H1 (cell line): Measurements from ENCODE around the gene C9. TPM values are rescaled to one million over a fixed set of nuclear protein-coding genes. Genes with fewer than 3 reads are reported as not detected.
A peak's percentile ranks its signal among the peaks of the same experiment; 100 is the strongest.

ENCODE experiments used
- CTCF ChIA-PET: fragments of 300-600 bp; sonication (Branson Sonifier 250); formaldehyde crosslinking; loops from one replicate; lab custom pipeline; 2021; ENCODE audit not compliant: partially characterized antibody; lab: Charles Lee
- POLR2A ChIA-PET: fragments of 300-600 bp; sonication (Branson Sonifier 250); formaldehyde crosslinking; loops from one replicate; lab custom pipeline; 2021; ENCODE audit warnings: inconsistent platforms; ENCODE audit not compliant: partially characterized antibody; lab: Charles Lee
- DNase-seq, 2 experiments: peaks; one replicate each; pipeline versions ENCODE4 v3.0.0 to v3.0.0-alpha.2; 2010 to 2022; ENCODE audit warnings: low spot score in 2 of 2, low read depth in 1 of 2, mixed read lengths in 1 of 2
- FAIRE-seq: peaks from 2 replicates; lab custom pipeline; 2011; peaks lifted over from hg19 to GRCh38; lab: Jason Lieb, UNC
- H2AFZ ChIP-seq: 2 replicates; pipeline ENCODE4 v1.8.1; 2012; ENCODE audit warnings: low read length, inconsistent platforms
- H2AK5ac ChIP-seq: 2 replicates; pipeline ENCODE4 v1.6.1; 2013; ENCODE audit warnings: low read depth, low read length
- H2BK120ac ChIP-seq: replicated peaks from 2 replicates; pipeline ENCODE3; 2013; ENCODE audit warnings: low read depth, low read length, inconsistent platforms
- H2BK12ac ChIP-seq: 2 replicates; pipeline ENCODE4 v1.6.1; 2013; ENCODE audit warnings: low read depth, low read length
- H2BK15ac ChIP-seq: 2 replicates; pipeline ENCODE4 v1.6.1; 2013; ENCODE audit warnings: low read length
- H2BK20ac ChIP-seq: 2 replicates; pipeline ENCODE4 v1.6.1; 2013; ENCODE audit warnings: low read length
- H2BK5ac ChIP-seq: 2 replicates; pipeline ENCODE4 v1.6.1; 2013; ENCODE audit warnings: low read depth, low read length
- H3K14ac ChIP-seq: 2 replicates; pipeline ENCODE4 v1.6.1; 2013; ENCODE audit warnings: inconsistent platforms; ENCODE audit not compliant: insufficient read length
- H3K18ac ChIP-seq: 2 replicates; pipeline ENCODE4 v1.6.1; 2013; ENCODE audit warnings: low read length; ENCODE audit errors: extremely low read depth
- H3K23ac ChIP-seq: 2 replicates; pipeline ENCODE4 v1.6.1; 2013; ENCODE audit warnings: inconsistent platforms; ENCODE audit not compliant: insufficient read length
- H3K23me2 ChIP-seq: 2 replicates; pipeline ENCODE4 v1.6.1; 2013; ENCODE audit warnings: low read depth, low read length
- H3K27ac ChIP-seq: 2 replicates; pipeline ENCODE4 v1.6.1; 2011; ENCODE audit warnings: low read depth, low read length, inconsistent platforms
- H3K27me3 ChIP-seq, 4 experiments: replicated peaks in 1 of 4; 1 replicate in 1 of 4; 2 replicates in 3 of 4; pipeline versions ENCODE4 v1.6.1 to v1.8.1; 2011 to 2013; ENCODE audit warnings: low read length in 3 of 4, mild to moderate bottlenecking in 3 of 4, inconsistent platforms in 2 of 4, mixed read lengths in 2 of 4, moderate library complexity in 1 of 4; ENCODE audit not compliant: control insufficient read depth in 3 of 4, insufficient read depth in 3 of 4; ENCODE audit errors: extremely low read depth in 1 of 4
- H3K36me3 ChIP-seq, 4 experiments: 2 replicates each; pipeline versions ENCODE4 v1.6.1 to v1.8.1; 2011 to 2013; ENCODE audit warnings: mild to moderate bottlenecking in 4 of 4, low read length in 3 of 4, moderate library complexity in 2 of 4, control low read depth in 1 of 4, inconsistent platforms in 1 of 4; ENCODE audit not compliant: insufficient read depth in 4 of 4, control insufficient read depth in 2 of 4
- H3K4ac ChIP-seq: replicated peaks from 2 replicates; pipeline ENCODE3; 2013; ENCODE audit warnings: low read length, low read depth, mixed read lengths, inconsistent platforms; ENCODE audit not compliant: insufficient read length
- H3K4me1 ChIP-seq, 4 experiments: replicated peaks in 1 of 4; 1 replicate in 1 of 4; 2 replicates in 3 of 4; pipeline versions ENCODE4 v1.6.1 to v1.8.1; 2011 to 2013; ENCODE audit warnings: low read length in 3 of 4, inconsistent platforms in 2 of 4, mixed read lengths in 1 of 4; ENCODE audit not compliant: insufficient read depth in 4 of 4, control insufficient read depth in 3 of 4
- H3K4me2 ChIP-seq, 2 experiments: 2 replicates each; pipeline versions ENCODE4 v1.6.1 to v1.8.1; 2011 to 2013; ENCODE audit warnings: low read depth in 2 of 2, low read length in 2 of 2, control low read depth in 1 of 2, inconsistent platforms in 1 of 2, mild to moderate bottlenecking in 1 of 2; ENCODE audit not compliant: insufficient read depth in 1 of 2
- H3K4me3 ChIP-seq, 4 experiments: fragments of 200-600, 300-600 bp in 1 of 4; sonication (generic), shearing (Covaris generic), sonication (Bioruptor Twin) in 1 of 4; 2 replicates each; pipeline versions ENCODE4 v1.5.1 to v1.8.1; 2011 to 2016; ENCODE audit warnings: low read length in 4 of 4, low read depth in 3 of 4, control low read depth in 2 of 4, inconsistent platforms in 2 of 4, mild to moderate bottlenecking in 2 of 4, mixed read lengths in 1 of 4, moderate library complexity in 1 of 4; ENCODE audit not compliant: insufficient read depth in 2 of 4; ENCODE audit errors: extremely low read depth in 1 of 4
- H3K56ac ChIP-seq: replicated peaks from 2 replicates; pipeline ENCODE3; 2013; ENCODE audit warnings: low read depth, mild to moderate bottlenecking, mixed read lengths, low read length, inconsistent platforms; ENCODE audit not compliant: insufficient read length
- H3K79me1 ChIP-seq: 2 replicates; pipeline ENCODE4 v1.6.1; 2013; ENCODE audit warnings: low read depth, low read length, control low read depth
- H3K79me2 ChIP-seq, 2 experiments: 2 replicates each; pipeline versions ENCODE4 v1.6.1 to v1.8.1; 2012 to 2013; ENCODE audit warnings: low read length in 2 of 2, mild to moderate bottlenecking in 2 of 2, inconsistent platforms in 1 of 2; ENCODE audit not compliant: insufficient read depth in 2 of 2, control insufficient read depth in 1 of 2
- H3K9ac ChIP-seq, 4 experiments: replicated peaks in 1 of 4; 1 replicate in 1 of 4; 2 replicates in 3 of 4; pipeline versions ENCODE4 v1.6.1 to v1.8.1; 2011 to 2013; ENCODE audit warnings: low read depth in 3 of 4, low read length in 3 of 4, control low read depth in 2 of 4, mild to moderate bottlenecking in 2 of 4, moderate library complexity in 2 of 4, inconsistent platforms in 1 of 4; ENCODE audit errors: extremely low read depth in 1 of 4
- H3K9me3 ChIP-seq, 2 experiments: 2 replicates each; pipeline versions ENCODE4 v1.6.1 to v1.8.1; 2012 to 2013; ENCODE audit warnings: mild to moderate bottlenecking in 2 of 2, moderate library complexity in 2 of 2, control low read depth in 1 of 2, inconsistent platforms in 1 of 2, low read depth in 1 of 2, low read length in 1 of 2, mixed read lengths in 1 of 2; ENCODE audit not compliant: insufficient read depth in 2 of 2
- H4K20me1 ChIP-seq, 2 experiments: replicated peaks in 1 of 2; 2 replicates each; pipeline versions ENCODE3 to v1.8.1; 2011 to 2013; ENCODE audit warnings: inconsistent platforms in 2 of 2, low read length in 2 of 2, mild to moderate bottlenecking in 1 of 2; ENCODE audit not compliant: insufficient read depth in 2 of 2, control insufficient read depth in 1 of 2
- H4K5ac ChIP-seq: 2 replicates; pipeline ENCODE4 v1.6.1; 2013; ENCODE audit warnings: low read length, low read depth, mixed read lengths, inconsistent platforms; ENCODE audit not compliant: insufficient read length
- H4K8ac ChIP-seq: 2 replicates; pipeline ENCODE4 v1.8.0; 2013; ENCODE audit warnings: mild to moderate bottlenecking, moderate library complexity, low read length, inconsistent platforms; ENCODE audit not compliant: insufficient read depth; ENCODE audit errors: extremely low read depth
- H4K91ac ChIP-seq: replicated peaks from 2 replicates; pipeline ENCODE3; 2013; ENCODE audit warnings: low read length, mixed read lengths, inconsistent platforms; ENCODE audit not compliant: insufficient read length
- BRCA1 ChIP-seq: IDR thresholded peaks from 2 replicates; pipeline ENCODE4 v1.6.1; 2012; ENCODE audit warnings: low read depth, low read length, improper control_type of control experiment
- SIN3A ChIP-seq, 2 experiments: IDR thresholded peaks in 1 of 2; conservative IDR thresholded peaks in 1 of 2; 2 replicates each; pipeline ENCODE4 v1.6.1; 2011 to 2012; ENCODE audit warnings: low read length in 2 of 2, improper control_type of control experiment in 1 of 2, low read depth in 1 of 2, mild to moderate bottlenecking in 1 of 2
- SIX5 ChIP-seq: IDR thresholded peaks from 2 replicates; pipeline ENCODE4 v1.6.1; 2011; ENCODE audit warnings: mild to moderate bottlenecking, low read depth, low read length
- TEAD4 ChIP-seq: IDR thresholded peaks from 2 replicates; pipeline ENCODE4 v1.6.1; 2012; ENCODE audit warnings: low read depth, low read length, inconsistent platforms, mixed read lengths
- YY1 ChIP-seq: IDR thresholded peaks from 2 replicates; pipeline ENCODE4 v1.6.1; 2011; ENCODE audit warnings: low read depth, mild to moderate bottlenecking, low read length
- WGBS, 2 experiments: shearing (Covaris generic) in 1 of 2; methylation state at CpG; one replicate each; pipeline versions ENCODE4 v1.1.6 to v1.1.7; 2013 to 2015; ENCODE audit warnings: low lambda C conversion rate in 2 of 2, mixed read lengths in 2 of 2, inconsistent platforms in 1 of 2, low coverage in 1 of 2, missing lambda C conversion rate in 1 of 2; ENCODE audit not compliant: insufficient replicate concordance in 2 of 2, insufficient coverage in 1 of 2, insufficient read length in 1 of 2; ENCODE audit errors: extremely low coverage in 1 of 2, missing lambda C conversion rate in 1 of 2; 5-methylcytosine and 5-hydroxymethylcytosine counted together
- polyA plus RNA-seq, 7 experiments: library from polyadenylated mRNA; depleted of rRNA in 3 of 7; stranded (reverse) in 5 of 7; unstranded in 2 of 7; fragments of >200 nt in 5 of 7; fragments of 200-250 nt in 2 of 7; gene quantifications; 1 replicate in 5 of 7; 2 replicates in 1 of 7; 4 replicates in 1 of 7; pipeline versions ENCODE4 v1.2.1 to v1.2.3, GENCODE V29; 2011 to 2013; ENCODE audit warnings: missing spikeins in 2 of 7, mixed read lengths in 2 of 7
- total RNA-seq: library from RNA; stranded (reverse); fragmentation: NEBNext Ultra II Directional; extraction: Animal tissue kit (Norgen Biotek cat#: 25700); gene quantifications from 2 replicates; pipeline ENCODE4 v1.2.1, GENCODE V29; 2021

Gene C9
- total and polyA plus RNA-seq, 2 of the 8 experiments (the other 6 are each of a cell fraction or from before 2014, with no cell fraction given), result not detected

DNA sequence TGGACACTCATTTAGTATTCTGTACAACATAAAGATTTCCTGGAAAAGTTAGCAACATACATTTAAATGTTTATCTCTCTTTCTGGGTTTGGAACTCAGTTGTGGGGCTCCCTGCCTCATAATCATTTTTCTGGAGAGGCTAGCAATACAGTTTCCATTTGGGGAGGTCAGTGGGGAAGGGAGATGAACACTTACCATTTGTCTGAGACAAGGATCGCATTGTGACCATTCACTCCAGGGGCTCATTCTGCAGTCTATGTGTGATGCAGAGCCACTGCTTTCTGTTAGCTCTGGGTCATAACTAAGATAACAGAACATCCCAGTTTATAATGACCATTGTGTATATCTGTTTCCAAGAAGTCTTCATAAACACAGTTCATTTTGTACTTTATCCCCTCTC lies 22.4 kb downstream of the C9 start:
- H2AFZ ChIP-seq, result no peak overlapping the region
- H3K27ac ChIP-seq, result no peak overlapping the region
- TF ChIP-seq YY1 (no peak), BRCA1 (no peak), TEAD4 (no peak), SIX5 (no peak), SIN3A (conservative IDR thresholded peaks at IDR 0.05 in 1 of 2, IDR thresholded peaks at IDR 0.05 in 1 of 2; ENCODE audit: low read depth in 1 of 2, low read length in 2 of 2) (no peak)
- no peaks in the 10 kb centered on the region for H3K79me1 ChIP-seq
- H2BK120ac ChIP-seq, result peak overlapping the region; percentile 57
- H3K36me3 ChIP-seq, result no peaks in the 10 kb centered on the region
- H3K23me2 ChIP-seq, result no peaks in the 10 kb centered on the region
- H3K27me3 ChIP-seq, result no peaks in the 10 kb centered on the region
- no peaks in the 10 kb centered on the region for H4K20me1 ChIP-seq
- H3K14ac ChIP-seq, result no peak overlapping the region
- DNase-seq (no peak), FAIRE-seq (no peak)
- ChIA-PET CTCF (no interaction called here), POLR2A (no interaction called here)
- no peak overlapping the region for H3K4me3 ChIP-seq
- H2AK5ac ChIP-seq, result no peak overlapping the region
- no peak overlapping the region for H3K56ac ChIP-seq
- H3K4me1 ChIP-seq, result no peaks in the 10 kb centered on the region; a peak in 2 of 7 replicates
- no peak overlapping the region; the same call in 1 of the 2 replicates for H2BK5ac ChIP-seq
- no peak overlapping the region for H2BK15ac ChIP-seq
- peak overlapping the region; percentile 96 for H4K91ac ChIP-seq
- no peak overlapping the region for H3K4me2 ChIP-seq
- no peak overlapping the region for H4K5ac ChIP-seq
- H3K79me2 ChIP-seq, result no peaks in the 10 kb centered on the region
- H3K23ac ChIP-seq, result no peak overlapping the region
- WGBS, 2 experiments, result 100% methylated on average over 1 of the region's 1 CpG; no CpG with 5 or more reads in 1 of the 2 experiments
- no peak overlapping the region for H3K9ac ChIP-seq
- no peak overlapping the region for H3K18ac ChIP-seq
- H2BK12ac ChIP-seq, result no peak overlapping the region
- no peak overlapping the region for H4K8ac ChIP-seq
- peaks cover 0 to 3% of the 10 kb centered on the region in 2 experiments; a peak in 3 of 4 replicates for H3K9me3 ChIP-seq
- H3K4ac ChIP-seq, result no peak overlapping the region
- H2BK20ac ChIP-seq, result no peak overlapping the region; the same call in 1 of the 2 replicates
